ENCODE measurements around the gene CYRIA.

Gene CYRIA

GRCh38 chr2:16684676-16685339 is 19.2 kb upstream of the CYRIA start:
- no peak for TF ChIP-seq MAX (IDR thresholded peaks at IDR 0.05)
- TF ChIP-seq EP300 (IDR thresholded peaks at IDR 0.05; ENCODE audit: borderline replicate concordance), result no peak
- no peak for TF ChIP-seq TAF1 (IDR thresholded peaks at IDR 0.05; ENCODE audit: low read depth)
- TF ChIP-seq FOXM1 (IDR thresholded peaks at IDR 0.05; ENCODE audit: borderline replicate concordance, low read depth), result no peak
- TF ChIP-seq ZBTB7A (IDR thresholded peaks at IDR 0.05; ENCODE audit: low read depth), result no peak
- TF ChIP-seq, protein P1, sequence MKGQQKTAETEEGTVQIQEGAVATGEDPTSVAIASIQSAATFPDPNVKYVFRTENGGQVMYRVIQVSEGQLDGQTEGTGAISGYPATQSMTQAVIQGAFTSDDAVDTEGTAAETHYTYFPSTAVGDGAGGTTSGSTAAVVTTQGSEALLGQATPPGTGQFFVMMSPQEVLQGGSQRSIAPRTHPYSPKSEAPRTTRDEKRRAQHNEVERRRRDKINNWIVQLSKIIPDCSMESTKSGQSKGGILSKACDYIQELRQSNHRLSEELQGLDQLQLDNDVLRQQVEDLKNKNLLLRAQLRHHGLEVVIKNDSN (IDR thresholded peaks at IDR 0.05), result no peak
- no peak for TF ChIP-seq NFIC (IDR thresholded peaks at IDR 0.05)

DNA sequence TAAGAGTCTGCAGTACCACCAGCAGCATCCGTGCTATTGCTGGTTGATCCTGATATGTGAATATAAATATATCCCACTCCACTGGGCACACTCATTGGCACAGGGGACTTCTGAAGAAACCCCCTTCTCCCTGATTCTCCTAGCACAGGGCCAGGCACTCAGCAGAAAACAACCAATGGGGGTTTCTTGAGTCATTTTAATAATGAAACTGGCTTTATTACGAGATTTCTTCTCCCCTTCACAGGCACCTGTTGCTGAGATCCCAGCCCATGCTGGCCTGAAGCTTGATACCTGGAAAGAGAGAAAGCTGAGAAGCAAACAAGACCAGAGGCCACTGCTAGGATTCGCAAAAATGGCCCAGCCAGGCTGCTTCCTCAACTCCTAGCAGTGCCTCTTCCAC is 17.9 kb upstream of the CYRIA start:
- TF ChIP-seq MAX (IDR thresholded peaks at IDR 0.05) (no peak), CEBPB (IDR thresholded peaks at IDR 0.05) (no peak), RAD21 (IDR thresholded peaks at IDR 0.05; ENCODE audit: low read depth) (no peak), TAF1 (IDR thresholded peaks at IDR 0.05; ENCODE audit: low read depth) (no peak), EP300 (IDR thresholded peaks at IDR 0.05; ENCODE audit: borderline replicate concordance) (no peak)

DNA sequence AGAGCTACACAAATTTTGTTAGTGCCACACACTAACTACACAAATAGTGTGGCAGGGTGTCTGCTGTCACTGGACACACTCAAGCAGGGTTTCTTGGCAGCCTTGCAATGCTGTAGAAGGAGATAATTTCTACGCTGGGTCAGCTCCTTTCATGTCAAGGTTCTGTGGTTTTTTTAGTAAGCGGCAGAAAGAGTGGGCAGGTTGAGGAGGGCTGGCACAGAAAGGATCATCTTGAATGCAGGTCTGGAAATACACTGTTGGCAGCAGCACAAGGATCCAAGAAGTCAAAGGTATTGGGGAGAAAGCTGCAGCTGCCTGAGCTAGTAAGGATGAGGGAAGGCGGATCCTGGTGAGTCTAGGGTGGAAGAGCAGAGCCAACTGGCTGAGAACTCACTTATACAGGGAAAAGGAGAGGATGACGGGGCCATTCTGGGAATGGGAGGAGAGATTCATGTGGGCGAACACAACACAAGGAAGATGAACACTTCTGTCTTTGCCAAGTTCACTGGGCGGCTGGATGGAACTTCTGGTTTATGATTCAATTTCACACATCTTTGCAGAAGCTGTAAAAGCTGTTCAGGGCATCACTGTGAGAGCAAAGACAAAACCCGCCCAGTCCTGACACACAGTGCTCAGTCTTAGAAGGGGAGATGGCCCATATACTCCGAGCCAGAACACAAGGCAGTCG is 16.9 kb upstream of the CYRIA start:
- no peak for TF ChIP-seq TEAD4 (IDR thresholded peaks at IDR 0.05)
- no peak for TF ChIP-seq RAD21 (IDR thresholded peaks at IDR 0.05; ENCODE audit: low read depth)
- no peak for TF ChIP-seq EGR1 (IDR thresholded peaks at IDR 0.05)
- no peak for TF ChIP-seq TCF12 (IDR thresholded peaks at IDR 0.05; ENCODE audit: low read depth)
- TF ChIP-seq, protein P2, sequence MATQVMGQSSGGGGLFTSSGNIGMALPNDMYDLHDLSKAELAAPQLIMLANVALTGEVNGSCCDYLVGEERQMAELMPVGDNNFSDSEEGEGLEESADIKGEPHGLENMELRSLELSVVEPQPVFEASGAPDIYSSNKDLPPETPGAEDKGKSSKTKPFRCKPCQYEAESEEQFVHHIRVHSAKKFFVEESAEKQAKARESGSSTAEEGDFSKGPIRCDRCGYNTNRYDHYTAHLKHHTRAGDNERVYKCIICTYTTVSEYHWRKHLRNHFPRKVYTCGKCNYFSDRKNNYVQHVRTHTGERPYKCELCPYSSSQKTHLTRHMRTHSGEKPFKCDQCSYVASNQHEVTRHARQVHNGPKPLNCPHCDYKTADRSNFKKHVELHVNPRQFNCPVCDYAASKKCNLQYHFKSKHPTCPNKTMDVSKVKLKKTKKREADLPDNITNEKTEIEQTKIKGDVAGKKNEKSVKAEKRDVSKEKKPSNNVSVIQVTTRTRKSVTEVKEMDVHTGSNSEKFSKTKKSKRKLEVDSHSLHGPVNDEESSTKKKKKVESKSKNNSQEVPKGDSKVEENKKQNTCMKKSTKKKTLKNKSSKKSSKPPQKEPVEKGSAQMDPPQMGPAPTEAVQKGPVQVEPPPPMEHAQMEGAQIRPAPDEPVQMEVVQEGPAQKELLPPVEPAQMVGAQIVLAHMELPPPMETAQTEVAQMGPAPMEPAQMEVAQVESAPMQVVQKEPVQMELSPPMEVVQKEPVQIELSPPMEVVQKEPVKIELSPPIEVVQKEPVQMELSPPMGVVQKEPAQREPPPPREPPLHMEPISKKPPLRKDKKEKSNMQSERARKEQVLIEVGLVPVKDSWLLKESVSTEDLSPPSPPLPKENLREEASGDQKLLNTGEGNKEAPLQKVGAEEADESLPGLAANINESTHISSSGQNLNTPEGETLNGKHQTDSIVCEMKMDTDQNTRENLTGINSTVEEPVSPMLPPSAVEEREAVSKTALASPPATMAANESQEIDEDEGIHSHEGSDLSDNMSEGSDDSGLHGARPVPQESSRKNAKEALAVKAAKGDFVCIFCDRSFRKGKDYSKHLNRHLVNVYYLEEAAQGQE (IDR thresholded peaks at IDR 0.05; ENCODE audit: low read depth), result no peak
- no peak for TF ChIP-seq ZBTB7A (IDR thresholded peaks at IDR 0.05; ENCODE audit: low read depth)
- TF ChIP-seq EP300 (IDR thresholded peaks at IDR 0.05; ENCODE audit: borderline replicate concordance), result no peak
- no peak for TF ChIP-seq FOXM1 (IDR thresholded peaks at IDR 0.05; ENCODE audit: borderline replicate concordance, low read depth)
- TF ChIP-seq NFIC (IDR thresholded peaks at IDR 0.05), result no peak
- TF ChIP-seq, protein P1 (IDR thresholded peaks at IDR 0.05), result no peak
- TF ChIP-seq CREB1 (IDR thresholded peaks at IDR 0.05; ENCODE audit: low read depth), result no peak

- TF ChIP-seq NFIC (IDR thresholded peaks at IDR 0.05) (no peak), FOXM1 (IDR thresholded peaks at IDR 0.05; ENCODE audit: borderline replicate concordance, low read depth) (no peak), MAX (IDR thresholded peaks at IDR 0.05) (no peak), YY1 (IDR thresholded peaks at IDR 0.05; ENCODE audit: low read depth) (no peak), CEBPB (IDR thresholded peaks at IDR 0.05) (no peak), RAD21 (IDR thresholded peaks at IDR 0.05; ENCODE audit: low read depth) (no peak), TAF1 (IDR thresholded peaks at IDR 0.05; ENCODE audit: low read depth) (no peak), TEAD4 (IDR thresholded peaks at IDR 0.05) (no peak), ZBTB7A (IDR thresholded peaks at IDR 0.05; ENCODE audit: low read depth) (no peak), TCF12 (IDR thresholded peaks at IDR 0.05; ENCODE audit: low read depth) (no peak), CREB1 (IDR thresholded peaks at IDR 0.05; ENCODE audit: low read depth) (no peak), EGR1 (IDR thresholded peaks at IDR 0.05) (no peak), EP300 (IDR thresholded peaks at IDR 0.05; ENCODE audit: borderline replicate concordance) (no peak)
- TF ChIP-seq, protein P2 (IDR thresholded peaks at IDR 0.05; ENCODE audit: low read depth), result no peak
- TF ChIP-seq, protein P1 (IDR thresholded peaks at IDR 0.05), result no peak
Observed at GRCh38 chr2:16680781-16681180, 15.1 kb upstream of the CYRIA start.

- no peak for TF ChIP-seq TCF12 (IDR thresholded peaks at IDR 0.05; ENCODE audit: low read depth)
Observed at GRCh38 chr2:16680304-16680703, 14.7 kb upstream of the CYRIA start.
